Measurements from ENCODE around the gene MAN1C1. TPM values are rescaled to one million over a fixed set of nuclear protein-coding genes. Genes with fewer than 3 reads are reported as not detected.

MAN1C1 gene
- polyA plus RNA-seq, 3 donors, result 14.8 to 16.0 (median 15.2) TPM

GRCh38 chr1:25675729-25676476, 59.3 kb downstream of the MAN1C1 start:
- DNase-seq (ENCODE audit: low read depth in 3 of 3, low spot score in 2 of 3), result no peak

- no peak for DNase-seq (ENCODE audit: low read depth in 3 of 3, low spot score in 2 of 3)
Observed at GRCh38 chr1:25676488-25676887, 59.9 kb downstream of the MAN1C1 start.

- DNase-seq (ENCODE audit: low read depth in 3 of 3, low spot score in 2 of 3), result no peak
Observed at GRCh38 chr1:25677193-25677773, 60.7 kb downstream of the MAN1C1 start.

GRCh38 chr1:25679171-25679570, 62.6 kb downstream of the MAN1C1 start:
- no peak for DNase-seq (ENCODE audit: low read depth in 3 of 3, low spot score in 2 of 3)

- no peak for DNase-seq (ENCODE audit: low read depth in 3 of 3, low spot score in 2 of 3)
Observed at GRCh38 chr1:25680701-25681100, 64.1 kb downstream of the MAN1C1 start.

GRCh38 chr1:25682059-25682601, 65.5 kb downstream of the MAN1C1 start:
- DNase-seq (ENCODE audit: low read depth in 3 of 3, low spot score in 2 of 3), result no peak

GRCh38 chr1:25683177-25683576, 66.6 kb downstream of the MAN1C1 start:
- DNase-seq (ENCODE audit: low read depth in 3 of 3, low spot score in 2 of 3), result no peak

- no peak for DNase-seq (ENCODE audit: low read depth in 3 of 3, low spot score in 2 of 3)
Observed at GRCh38 chr1:25683731-25684130, 67.1 kb downstream of the MAN1C1 start.

GRCh38 chr1:25684216-25684965, 67.8 kb downstream of the MAN1C1 start:
- no peak for DNase-seq (ENCODE audit: low read depth in 3 of 3, low spot score in 2 of 3)

- DNase-seq (ENCODE audit: low read depth in 3 of 3, low spot score in 2 of 3), result no peak
Observed at GRCh38 chr1:25685211-25685750, 68.7 kb downstream of the MAN1C1 start.

- DNase-seq (ENCODE audit: low read depth in 3 of 3, low spot score in 2 of 3), result no peak
Observed at GRCh38 chr1:25685938-25686665, 69.5 kb downstream of the MAN1C1 start.

- DNase-seq (ENCODE audit: low read depth in 3 of 3, low spot score in 2 of 3), result no peak
Observed at GRCh38 chr1:25687221-25688017, 70.8 kb downstream of the MAN1C1 start.

GRCh38 chr1:25688390-25689119, 72.0 kb downstream of the MAN1C1 start:
- DNase-seq (ENCODE audit: low read depth in 3 of 3, low spot score in 2 of 3), result peak in 1 of 3 donors; percentile 50

GRCh38 chr1:25689686-25690381, 73.2 kb downstream of the MAN1C1 start:
- no peak for DNase-seq (ENCODE audit: low read depth in 3 of 3, low spot score in 2 of 3)

- no peak for DNase-seq (ENCODE audit: low read depth in 3 of 3, low spot score in 2 of 3)
Observed at GRCh38 chr1:25690396-25690956, 73.9 kb downstream of the MAN1C1 start.

GRCh38 chr1:25691211-25691610, 74.6 kb downstream of the MAN1C1 start:
- DNase-seq (ENCODE audit: low read depth in 3 of 3, low spot score in 2 of 3), result no peak

GRCh38 chr1:25692560-25692959, 76.0 kb downstream of the MAN1C1 start:
- DNase-seq (ENCODE audit: low read depth in 3 of 3, low spot score in 2 of 3), result no peak
